HEK293 (cell line): ENCODE data around the gene PLEKHG7.

Source experiments
- CTCF ChIA-PET: fragments of 350-600 bp; formaldehyde crosslinking; extraction: SDS; loops from one replicate; lab custom pipeline; 2021; ENCODE audit warnings: antibody characterized with exemption; lab: Yijun Ruan, JAX
- POLR2A ChIA-PET: fragments of 300-600 bp; formaldehyde crosslinking; extraction: SDS; loops from one replicate; lab custom pipeline; 2020; ENCODE audit warnings: antibody characterized with exemption, inconsistent platforms; lab: Yijun Ruan, JAX
- H3K27ac ChIP-seq: fragments of 200-500 bp; sonication (Bioruptor generic); 2 replicates; pipeline ENCODE4 v1.5.1; 2014; ENCODE audit warnings: low read depth, low read length, control low read depth, inconsistent platforms; ENCODE audit errors: extremely low read depth
- H3K36me3 ChIP-seq, 2 experiments: fragments of 200-500 bp in 1 of 2; sonication (Bioruptor generic) in 1 of 2; 1 replicate in 1 of 2; 2 replicates in 1 of 2; pipeline ENCODE4 v1.5.1; 2014 to 2017; ENCODE audit warnings: inconsistent platforms in 2 of 2, low read length in 2 of 2; ENCODE audit not compliant: control insufficient read depth in 2 of 2, insufficient read depth in 1 of 2
- H3K4me1 ChIP-seq: fragments of 200-500 bp; sonication (Bioruptor generic); 2 replicates; pipeline ENCODE4 v1.5.1; 2014; ENCODE audit warnings: mild to moderate bottlenecking, low read length, inconsistent platforms; ENCODE audit not compliant: control insufficient read depth, insufficient read depth
- H3K4me3 ChIP-seq: 2 replicates; pipeline ENCODE4 v1.5.1; 2011; ENCODE audit warnings: low read depth, mild to moderate bottlenecking, control low read depth, low read length, moderate library complexity
- H3K9me3 ChIP-seq: fragments of 200-500 bp; sonication (Bioruptor generic); 2 replicates; pipeline ENCODE4 v1.5.1; 2014; ENCODE audit warnings: low read depth, low read length, inconsistent platforms; ENCODE audit not compliant: control insufficient read depth, insufficient read depth
- BCL11A ChIP-seq: fragments of 450-650 bp; formaldehyde crosslinking; IDR thresholded peaks from 2 replicates; pipeline ENCODE4 v1.5.1; 2016; ENCODE audit warnings: low read depth, missing biosample characterization, missing genetic modification characterization
- FEZF1 ChIP-seq: fragments of 450-650 bp; formaldehyde crosslinking; IDR thresholded peaks from 2 replicates; pipeline ENCODE4 v1.5.1; 2016; ENCODE audit warnings: missing biosample characterization, missing genetic modification characterization
- GLIS1 ChIP-seq: fragments of 450-650 bp; formaldehyde crosslinking; IDR thresholded peaks from 2 replicates; pipeline ENCODE4 v1.5.1; 2016; ENCODE audit warnings: missing biosample characterization, missing genetic modification characterization
- IKZF3 ChIP-seq: fragments of 450-650 bp; IDR thresholded peaks from 2 replicates; pipeline ENCODE4 v1.5.0; 2018; ENCODE audit warnings: missing biosample characterization, mild to moderate bottlenecking, missing genetic modification characterization, moderate library complexity
- KLF7 ChIP-seq: fragments of 450-650 bp; formaldehyde crosslinking; IDR thresholded peaks from 2 replicates; pipeline ENCODE4 v1.5.1; 2016; ENCODE audit warnings: missing biosample characterization, missing genetic modification characterization, borderline replicate concordance
- OSR2 ChIP-seq: fragments of 450-650 bp; formaldehyde crosslinking; IDR thresholded peaks from 2 replicates; pipeline ENCODE4 v1.5.1; 2016; ENCODE audit warnings: missing biosample characterization, missing genetic modification characterization
- PATZ1 ChIP-seq: fragments of 450-650 bp; formaldehyde crosslinking; IDR thresholded peaks from 2 replicates; pipeline ENCODE4 v1.5.1; 2016; ENCODE audit warnings: missing biosample characterization, missing genetic modification characterization
- WT1 ChIP-seq: fragments of 450-650 bp; formaldehyde crosslinking; IDR thresholded peaks from 2 replicates; pipeline ENCODE4 v1.5.1; 2016; ENCODE audit warnings: missing biosample characterization, missing genetic modification characterization
- ZBTB11 ChIP-seq: fragments of 450-650 bp; formaldehyde crosslinking; conservative IDR thresholded peaks from 2 replicates; pipeline ENCODE4 v1.5.1; 2016; ENCODE audit warnings: low read depth, missing biosample characterization, missing genetic modification characterization
- ZEB2 ChIP-seq: fragments of 450-650 bp; formaldehyde crosslinking; IDR thresholded peaks from 2 replicates; pipeline ENCODE4 v1.5.1; 2016; ENCODE audit warnings: missing biosample characterization, missing genetic modification characterization
- ZIC2 ChIP-seq: fragments of 450-650 bp; formaldehyde crosslinking; IDR thresholded peaks from 2 replicates; pipeline ENCODE4 v1.5.1; 2016; ENCODE audit warnings: missing biosample characterization, missing genetic modification characterization
- ZNF146 ChIP-seq: fragments of 450-650 bp; formaldehyde crosslinking; IDR thresholded peaks from 2 replicates; pipeline ENCODE4 v1.5.1; 2016; ENCODE audit warnings: missing biosample characterization, missing genetic modification characterization
- ZNF169 ChIP-seq: fragments of 450-650 bp; formaldehyde crosslinking; IDR thresholded peaks from 2 replicates; pipeline ENCODE4 v1.5.1; 2016; ENCODE audit warnings: missing biosample characterization, missing genetic modification characterization
- ZNF18 ChIP-seq: fragments of 450-650 bp; formaldehyde crosslinking; IDR thresholded peaks from 2 replicates; pipeline ENCODE4 v1.5.1; 2016; ENCODE audit warnings: missing biosample characterization, missing genetic modification characterization
- ZNF214 ChIP-seq: fragments of 450-650 bp; formaldehyde crosslinking; IDR thresholded peaks from 2 replicates; pipeline ENCODE4 v1.5.1; 2017; ENCODE audit warnings: missing biosample characterization, mild to moderate bottlenecking, missing genetic modification characterization, borderline replicate concordance
- ZNF239 ChIP-seq: fragments of 450-650 bp; formaldehyde crosslinking; IDR thresholded peaks from 2 replicates; pipeline ENCODE4 v1.5.1; 2016; ENCODE audit warnings: missing biosample characterization, missing genetic modification characterization
- ZNF280D ChIP-seq: fragments of 450-650 bp; formaldehyde crosslinking; IDR thresholded peaks from 2 replicates; pipeline ENCODE4 v1.5.1; 2016; ENCODE audit warnings: missing biosample characterization, missing genetic modification characterization
- ZNF335 ChIP-seq: fragments of 450-650 bp; formaldehyde crosslinking; conservative IDR thresholded peaks from 2 replicates; pipeline ENCODE4 v1.5.1; 2016; ENCODE audit warnings: missing biosample characterization, missing genetic modification characterization
- ZNF426 ChIP-seq: fragments of 450-650 bp; formaldehyde crosslinking; IDR thresholded peaks from 2 replicates; pipeline ENCODE4 v1.5.1; 2017; ENCODE audit warnings: missing biosample characterization, missing genetic modification characterization, mild to moderate bottlenecking, inconsistent platforms, moderate library complexity
- ZNF488 ChIP-seq: fragments of 450-650 bp; formaldehyde crosslinking; IDR thresholded peaks from 2 replicates; pipeline ENCODE4 v1.5.1; 2016; ENCODE audit warnings: missing biosample characterization, missing genetic modification characterization
- ZNF510 ChIP-seq: fragments of 450-650 bp; formaldehyde crosslinking; IDR thresholded peaks from 2 replicates; pipeline ENCODE4 v1.5.1; 2018; ENCODE audit warnings: mild to moderate bottlenecking, missing genetic modification characterization, missing biosample characterization; ENCODE audit not compliant: insufficient replicate concordance
- ZNF544 ChIP-seq: fragments of 450-650 bp; formaldehyde crosslinking; IDR thresholded peaks from 2 replicates; pipeline ENCODE4 v1.5.0; 2017; ENCODE audit warnings: missing biosample characterization, missing genetic modification characterization
- ZNF626 ChIP-seq: fragments of 450-650 bp; sonication (Bioruptor Pico); formaldehyde crosslinking; IDR thresholded peaks from 2 replicates; pipeline ENCODE4 v1.5.1; 2018; ENCODE audit warnings: missing biosample characterization, missing genetic modification characterization, inconsistent platforms
- ZNF791 ChIP-seq: fragments of 450-650 bp; formaldehyde crosslinking; IDR thresholded peaks from 2 replicates; pipeline ENCODE4 v1.5.1; 2016; ENCODE audit warnings: missing biosample characterization, missing genetic modification characterization
- ZNF830 ChIP-seq: fragments of 450-650 bp; IDR thresholded peaks from 2 replicates; pipeline ENCODE4 v1.5.0; 2018; ENCODE audit warnings: missing biosample characterization, missing genetic modification characterization, low read depth, mild to moderate bottlenecking, moderate library complexity
- ZNF837 ChIP-seq: fragments of 450-650 bp; formaldehyde crosslinking; IDR thresholded peaks from 2 replicates; pipeline ENCODE4 v1.5.1; 2016; ENCODE audit warnings: missing biosample characterization, missing genetic modification characterization
- ZNF843 ChIP-seq: fragments of 450-650 bp; formaldehyde crosslinking; IDR thresholded peaks from 2 replicates; pipeline ENCODE4 v1.5.1; 2016; ENCODE audit warnings: missing biosample characterization, missing genetic modification characterization
- ZSCAN30 ChIP-seq: fragments of 450-650 bp; IDR thresholded peaks from 2 replicates; pipeline ENCODE4 v1.5.1; 2018; ENCODE audit warnings: missing biosample characterization, mild to moderate bottlenecking, missing genetic modification characterization, moderate library complexity

The PLEKHG7 gene

GRCh38 chr12:92695577-92695976, 7.2 kb upstream of the PLEKHG7 start (continued):
- TF ChIP-seq ZNF426 (no peak), FEZF1 (peak; percentile 62; the same call in 1 of the 2 replicates), ZIC2 (peak; percentile 89), WT1 (tag by site-specific recombination) (no peak), ZNF544 (tag by site-specific recombination) (no peak), ZNF488 (tag by site-specific recombination) (0 out of 2 replicates have a peak, but pooled peaks have one; percentile 19), IKZF3 (tag by site-specific recombination) (peak; percentile 41; the same call in 1 of the 2 replicates), ZNF837 (no peak), OSR2 (tag by site-specific recombination) (peak; percentile 82), ZNF18 (tag by site-specific recombination) (no peak), ZNF843 (tag by site-specific recombination) (peak; percentile 20), ZNF830 (tag by site-specific recombination) (no peak), ZNF146 (tag by site-specific recombination) (no peak), ZSCAN30 (tag by site-specific recombination) (0 out of 2 replicates have a peak, but pooled peaks have one; percentile 43)
- TF ChIP-seq, all 188 proteins: peak for 9

DNA sequence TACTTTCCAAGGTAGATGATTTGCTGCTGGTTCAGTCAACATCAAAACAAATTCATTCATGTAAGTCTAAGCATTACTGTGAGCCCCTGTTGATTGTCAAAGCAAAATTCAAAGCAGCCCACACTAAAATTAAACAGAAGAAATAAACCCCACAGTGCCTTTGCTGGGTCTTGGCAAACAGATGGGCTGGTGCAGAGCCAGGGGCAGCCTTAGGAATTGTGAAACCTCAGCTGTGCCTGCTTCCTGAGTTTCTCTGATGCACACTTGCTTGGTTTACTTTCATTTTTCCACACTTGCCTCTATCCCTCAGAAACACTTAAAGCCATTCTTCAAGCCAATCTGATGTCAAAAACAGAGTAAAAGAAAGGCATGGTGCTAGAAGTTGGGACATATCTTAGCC, 6.6 kb upstream of the PLEKHG7 start:
- CTCF ChIA-PET = no interaction called here
- H3K9me3 ChIP-seq = no peaks in the 10 kb centered on the region
- H3K4me3 ChIP-seq = no peak overlapping the region
- POLR2A ChIA-PET = no interaction called here
- H3K4me1 ChIP-seq = no peaks in the 10 kb centered on the region
- no peak overlapping the region for H3K27ac ChIP-seq
- no peaks in the 10 kb centered on the region for H3K36me3 ChIP-seq
- TF ChIP-seq KLF7 (tag by site-specific recombination) (no peak), ZNF239 (no peak), ZNF510 (tag by site-specific recombination) (no peak), ZNF791 (no peak), ZNF214 (tag by site-specific recombination) (no peak), GLIS1 (tag by site-specific recombination) (no peak), ZNF626 (tag by site-specific recombination) (peak; percentile 33; the same call in 1 of the 2 replicates), PATZ1 (tag by site-specific recombination) (no peak), ZNF169 (tag by site-specific recombination) (no peak), ZBTB11 (tag by site-specific recombination) (no peak), ZNF335 (peak; percentile 45; the same call in 1 of the 2 replicates), BCL11A (tag by site-specific recombination) (no peak), ZEB2 (tag by site-specific recombination) (no peak), ZNF280D (tag by site-specific recombination) (no peak)
